NCI-H524 (cell line): ENCODE data around the gene USP13.

Experiments
- DNase-seq, 2 experiments: peaks; one replicate each; lab custom pipeline; 2025; lab: John Stamatoyannopoulos, UW

USP13 gene

GRCh38 chr3:179801263-179801662, 148.4 kb downstream of the USP13 start:
- no peak for DNase-seq

DNA sequence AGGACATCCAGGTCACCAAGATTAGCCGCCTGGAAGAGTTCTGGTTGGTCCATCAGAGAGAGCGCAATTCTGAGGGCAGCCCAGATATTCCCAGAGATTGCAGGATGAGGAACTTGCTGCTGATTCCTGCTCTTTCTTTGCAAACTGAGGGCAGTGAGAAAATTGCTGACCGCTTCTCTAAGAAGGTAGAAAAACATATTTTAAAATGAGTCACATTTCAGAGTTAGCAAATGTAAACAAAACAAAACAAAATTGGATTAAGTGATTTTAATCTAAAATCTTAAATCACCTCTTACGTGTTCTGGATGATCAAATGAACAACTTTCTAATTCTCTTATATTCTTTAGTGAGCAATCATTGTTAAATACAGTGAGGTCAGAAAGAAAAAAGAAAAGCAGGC, 149.0 kb downstream of the USP13 start:
- DNase-seq, result no peak

DNA sequence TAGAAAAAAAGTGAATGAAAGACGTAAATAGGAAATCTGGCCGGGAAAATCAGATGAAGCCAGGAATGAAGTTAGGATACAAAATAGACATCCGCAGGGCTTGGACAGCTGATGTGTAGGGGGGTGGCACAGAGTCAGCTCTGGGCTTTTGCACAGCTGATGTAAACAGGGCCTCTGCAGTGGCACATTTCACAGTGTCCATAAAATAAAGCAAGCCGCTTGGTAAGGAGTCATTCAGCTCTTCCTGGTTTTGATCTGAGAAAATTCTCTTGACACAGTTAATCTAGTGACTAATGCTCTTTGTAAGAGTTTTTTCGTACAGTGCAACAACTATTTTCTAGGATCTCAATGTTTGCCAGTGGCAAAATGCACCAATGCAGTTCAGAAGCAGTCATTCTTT, 153.3 kb downstream of the USP13 start:
- no peak for DNase-seq

GRCh38 chr3:179807588-179807987, 154.7 kb downstream of the USP13 start:
- DNase-seq, result no peak

GRCh38 chr3:179809639-179810038, 156.8 kb downstream of the USP13 start:
- DNase-seq, result no peak

DNA sequence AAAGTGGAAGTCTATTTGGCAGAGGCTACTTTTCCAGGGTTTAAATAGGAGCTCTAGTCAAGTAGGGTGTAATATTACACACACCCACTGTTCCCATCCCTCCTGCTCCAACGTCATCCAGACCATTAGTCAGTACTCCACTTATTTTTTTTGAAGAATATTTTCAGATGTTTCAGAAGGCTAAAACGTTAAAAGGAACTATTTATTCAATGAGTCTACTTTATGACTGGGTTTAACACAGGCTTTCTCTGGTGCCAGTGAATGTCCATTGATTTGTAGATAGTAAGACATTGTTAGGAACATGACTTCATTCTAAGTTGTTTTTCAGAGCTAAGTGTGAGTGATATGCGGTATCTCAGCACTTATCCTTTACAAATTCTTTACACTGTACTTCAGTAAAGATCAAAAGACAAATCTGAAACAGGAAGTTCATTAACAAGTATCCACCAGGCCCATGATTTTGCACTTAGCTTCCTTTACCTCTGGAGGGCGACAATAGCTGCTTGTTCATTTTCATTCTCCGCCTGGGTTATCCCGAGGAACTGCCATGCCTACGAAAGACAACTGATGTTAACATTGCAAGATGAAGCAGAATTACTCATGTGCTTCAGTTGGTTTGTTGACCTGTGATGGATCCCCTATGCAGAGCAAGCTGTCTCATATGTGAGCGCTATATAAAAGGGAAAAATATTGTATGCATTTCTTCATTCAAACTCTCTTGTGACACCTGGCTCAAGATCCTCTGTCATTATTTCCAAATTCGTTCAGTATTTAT, 158.7 kb downstream of the USP13 start:
- peak; percentile 68 to 89 for DNase-seq

DNA sequence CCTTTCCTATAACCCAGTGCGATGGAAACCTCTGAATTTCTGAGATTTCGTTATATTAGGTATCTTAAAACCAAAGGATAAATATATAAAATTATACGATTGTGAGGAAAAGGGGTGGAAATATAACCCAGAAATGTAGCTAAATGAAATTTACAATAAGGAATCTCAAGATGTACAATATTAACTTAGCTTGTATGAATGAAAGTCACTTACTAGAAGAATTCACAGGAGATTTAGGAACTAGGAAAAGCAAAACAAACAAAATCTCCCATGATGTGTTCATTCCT, 159.2 kb downstream of the USP13 start:
- no peak for DNase-seq

- no peak for DNase-seq
Observed at GRCh38 chr3:179819379-179819778, 166.5 kb downstream of the USP13 start.

DNA sequence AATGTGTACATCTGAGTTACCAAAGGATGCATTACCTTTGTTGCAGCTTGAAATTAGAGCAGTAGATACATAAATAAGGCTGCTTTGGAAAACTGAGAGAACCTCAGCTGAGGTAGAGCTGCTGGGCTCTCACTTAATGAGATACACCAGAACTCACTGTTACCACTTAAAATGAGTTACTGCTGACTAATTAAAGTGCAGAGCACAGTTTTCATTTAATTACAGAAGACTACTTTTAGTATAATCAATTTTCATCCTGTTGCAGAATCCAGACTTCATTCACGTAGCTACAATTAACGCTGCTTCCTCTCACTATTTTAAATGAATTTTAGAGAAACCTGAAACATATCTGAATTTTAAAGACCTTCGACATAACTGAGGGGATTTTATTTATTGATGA, 169.5 kb downstream of the USP13 start:
- DNase-seq, result no peak

GRCh38 chr3:179825527-179826246, 172.8 kb downstream of the USP13 start:
- no peak for DNase-seq

DNA sequence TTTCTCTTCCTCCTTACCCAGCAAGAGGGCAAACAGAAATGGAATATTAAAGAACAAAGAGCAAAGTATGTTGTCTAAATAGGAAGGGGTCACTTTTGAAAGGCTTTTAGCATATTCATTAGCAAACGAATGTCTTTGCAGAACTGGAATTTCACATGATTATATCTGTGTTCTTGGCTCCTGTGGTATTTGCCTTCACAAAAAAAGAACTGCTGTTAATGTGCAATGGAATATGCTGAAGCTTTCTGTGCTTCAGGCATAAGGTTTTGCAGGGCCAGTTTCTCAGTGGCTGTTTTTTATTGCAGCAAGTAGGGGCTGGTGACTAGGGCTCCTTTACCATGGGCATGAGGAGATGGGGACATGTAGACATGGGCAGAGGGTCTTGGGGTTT, 173.4 kb downstream of the USP13 start:
- no peak for DNase-seq

DNA sequence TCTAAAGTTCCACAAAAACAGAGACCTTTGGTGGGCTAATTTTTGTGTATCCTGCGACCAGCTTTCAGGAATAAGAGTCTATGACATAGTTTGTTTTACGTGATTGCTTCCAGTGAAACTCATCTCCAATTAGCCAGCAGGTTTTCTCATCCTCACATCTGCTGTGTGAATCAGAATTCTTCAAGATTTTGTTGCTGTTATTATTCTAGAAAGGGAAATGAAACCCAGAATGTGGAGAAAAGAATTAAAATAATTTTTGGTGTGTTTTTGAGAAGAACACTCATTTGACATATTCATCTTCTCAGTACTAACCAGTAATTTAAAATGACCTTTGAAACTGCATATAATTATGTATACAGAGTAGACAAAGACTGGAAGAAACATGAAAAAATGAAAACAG, 175.9 kb downstream of the USP13 start:
- no peak for DNase-seq

DNA sequence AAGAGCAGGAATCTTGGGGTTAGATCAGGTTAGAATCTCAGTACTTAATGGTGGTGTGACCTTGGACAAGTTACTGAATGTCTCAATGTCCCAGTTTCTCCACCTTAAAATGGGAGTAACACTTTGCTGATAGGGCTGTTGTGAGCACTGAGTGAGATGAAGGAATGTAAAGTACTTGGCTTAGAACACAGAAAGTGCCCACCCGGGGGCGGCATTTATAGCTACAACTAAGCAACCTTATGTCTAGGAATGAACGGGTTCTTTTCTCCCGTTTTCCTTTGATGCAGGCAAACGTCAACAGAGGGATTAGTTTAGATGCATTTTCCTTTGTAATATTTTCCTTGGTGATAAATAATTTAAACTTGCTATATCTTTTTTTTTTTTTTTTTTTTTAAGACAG, 176.6 kb downstream of the USP13 start:
- DNase-seq, result peak in 1 of 2 experiments; percentile 28

GRCh38 chr3:179832333-179832854, 179.6 kb downstream of the USP13 start:
- DNase-seq, result no peak

GRCh38 chr3:179833294-179833693, 180.5 kb downstream of the USP13 start:
- DNase-seq, result no peak

- DNase-seq, result peak in 1 of 2 experiments; percentile 18
Observed at GRCh38 chr3:179837374-179837773, 184.5 kb downstream of the USP13 start.
